Vagina (tissue), 2 donors: ENCODE data around the gene MPPED2. TPM values are rescaled to one million over a fixed set of nuclear protein-coding genes. Genes with fewer than 3 reads are reported as not detected.

Experiments used
- DNase-seq, 2 donors: peaks; one replicate each; pipeline ENCODE4 v3.0.0-alpha.2; 2017; ENCODE audit errors: extremely low spot score in 2 of 2
- H3K27ac ChIP-seq: fragments of 200-600 bp; sonication (generic); one replicate; pipeline ENCODE4 v1.5.1; 2019
- H3K27me3 ChIP-seq: fragments of 200-600 bp; sonication (generic); one replicate; pipeline ENCODE4 v1.5.1; 2019
- H3K36me3 ChIP-seq, 2 donors: fragments of 200-600 bp; sonication (generic); one replicate each; pipeline ENCODE4 v1.5.1; 2017 to 2019
- H3K4me1 ChIP-seq: fragments of 200-600 bp; sonication (generic); one replicate; pipeline ENCODE4 v1.5.1; 2019
- H3K4me3 ChIP-seq, 2 donors: fragments of 200-600 bp; sonication (generic); 1 replicate in 1 of 2; 2 replicates in 1 of 2; pipeline ENCODE4 v1.5.1; 2016 to 2019
- H3K9me3 ChIP-seq: fragments of 200-600 bp; sonication (generic); one replicate; pipeline ENCODE4 v1.5.1; 2019
- POLR2A ChIP-seq, 2 donors: fragments of 450-650 bp; IDR thresholded peaks; one replicate each; pipeline ENCODE4 v1.6.1; 2017; ENCODE audit warnings: antibody characterized with exemption in 2 of 2, mild to moderate bottlenecking in 2 of 2, moderate library complexity in 2 of 2
- POLR2AphosphoS5 ChIP-seq, 2 donors: sonication (generic); formaldehyde crosslinking; IDR thresholded peaks; one replicate each; pipeline ENCODE4 v1.9.0; 2017; ENCODE audit warnings: antibody characterized with exemption in 2 of 2, mild to moderate bottlenecking in 2 of 2, low read depth in 1 of 2; ENCODE audit not compliant: insufficient read depth in 1 of 2
- intact Hi-C: fragments of 100-400 bp; cut with DNase I; formaldehyde crosslinking; loops from one replicate; pipeline ENCODE4 v1.15.1; 2023
- total RNA-seq: library from RNA; depleted of rRNA; stranded (reverse); fragments of >200 nt; gene quantifications from one replicate; pipeline ENCODE4 v1.2.3, GENCODE V29; 2016
- TF ChIP-seq, protein P1 (sequence below), 3 experiments: fragments of 450-650 bp in 2 of 3; fragments of 200-600 bp in 1 of 3; sonication (generic) in 1 of 3; IDR thresholded peaks; one replicate each; pipeline ENCODE4 v1.5.1; 2017 to 2019; ENCODE audit warnings: antibody characterized with exemption in 3 of 3, mild to moderate bottlenecking in 2 of 3, moderate library complexity in 2 of 3

The MPPED2 gene
- total RNA-seq, 1 donor from 2014 or later: 4.4 TPM

DNA sequence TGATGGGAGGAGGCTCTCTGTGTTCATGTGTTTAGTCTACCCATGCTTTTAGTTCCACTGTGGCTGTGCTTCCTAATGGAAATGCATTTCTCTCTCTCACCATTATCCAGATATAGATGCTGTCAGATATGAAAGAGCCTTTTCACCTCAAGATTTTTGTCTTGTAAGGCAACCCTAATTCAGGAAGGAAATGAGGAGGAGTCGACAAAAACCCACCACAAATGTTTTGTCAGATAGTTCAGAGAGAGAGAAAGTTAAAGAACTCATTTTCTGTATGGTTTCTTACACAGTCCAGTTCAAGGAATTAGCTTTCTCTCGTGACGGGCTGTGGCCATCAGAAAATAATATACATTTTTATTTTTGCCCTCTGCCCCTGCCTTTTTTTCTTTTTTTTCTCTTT is 180.8 kb downstream of the MPPED2 start:
- H3K4me3 ChIP-seq: no peak overlapping the region
- intact Hi-C loops: no loop called here
- TF ChIP-seq POLR2A (IDR thresholded peaks at IDR 0.05) (no peak), POLR2AphosphoS5 (IDR thresholded peaks at IDR 0.05; ENCODE audit: insufficient read depth in 1 of 2, low read depth in 1 of 2) (no peak)
- TF ChIP-seq, protein P1, sequence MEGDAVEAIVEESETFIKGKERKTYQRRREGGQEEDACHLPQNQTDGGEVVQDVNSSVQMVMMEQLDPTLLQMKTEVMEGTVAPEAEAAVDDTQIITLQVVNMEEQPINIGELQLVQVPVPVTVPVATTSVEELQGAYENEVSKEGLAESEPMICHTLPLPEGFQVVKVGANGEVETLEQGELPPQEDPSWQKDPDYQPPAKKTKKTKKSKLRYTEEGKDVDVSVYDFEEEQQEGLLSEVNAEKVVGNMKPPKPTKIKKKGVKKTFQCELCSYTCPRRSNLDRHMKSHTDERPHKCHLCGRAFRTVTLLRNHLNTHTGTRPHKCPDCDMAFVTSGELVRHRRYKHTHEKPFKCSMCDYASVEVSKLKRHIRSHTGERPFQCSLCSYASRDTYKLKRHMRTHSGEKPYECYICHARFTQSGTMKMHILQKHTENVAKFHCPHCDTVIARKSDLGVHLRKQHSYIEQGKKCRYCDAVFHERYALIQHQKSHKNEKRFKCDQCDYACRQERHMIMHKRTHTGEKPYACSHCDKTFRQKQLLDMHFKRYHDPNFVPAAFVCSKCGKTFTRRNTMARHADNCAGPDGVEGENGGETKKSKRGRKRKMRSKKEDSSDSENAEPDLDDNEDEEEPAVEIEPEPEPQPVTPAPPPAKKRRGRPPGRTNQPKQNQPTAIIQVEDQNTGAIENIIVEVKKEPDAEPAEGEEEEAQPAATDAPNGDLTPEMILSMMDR (IDR thresholded peaks at IDR 0.05): no peak
- no peaks in the 10 kb centered on the region for H3K9me3 ChIP-seq
- DNase-seq: no peak
- H3K27ac ChIP-seq: no peak overlapping the region
- no peaks in the 10 kb centered on the region for H3K27me3 ChIP-seq
- no peaks in the 10 kb centered on the region for H3K4me1 ChIP-seq
- no peaks in the 10 kb centered on the region for H3K36me3 ChIP-seq

DNA sequence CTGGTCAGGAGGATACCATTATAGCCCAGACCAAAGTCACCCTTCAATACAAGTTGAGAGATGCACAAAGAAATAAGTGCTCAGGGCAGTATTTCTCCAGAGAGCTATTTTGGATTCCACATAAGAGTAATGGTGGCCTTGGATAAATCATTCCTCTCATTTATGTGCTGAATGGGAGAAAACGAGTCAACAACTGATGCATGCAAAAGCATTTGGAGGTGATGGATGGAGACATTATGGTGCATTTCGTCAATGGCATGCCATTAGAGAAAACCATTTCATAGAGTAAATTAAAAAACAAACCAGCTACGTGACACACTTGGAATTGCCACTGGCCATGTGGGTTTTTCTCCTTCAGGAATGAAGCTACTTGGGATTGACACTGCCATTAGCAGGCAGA is 182.0 kb downstream of the MPPED2 start:
- DNase-seq: no peak
- no peak overlapping the region for H3K4me3 ChIP-seq
- TF ChIP-seq POLR2A (IDR thresholded peaks at IDR 0.05) (no peak), POLR2AphosphoS5 (IDR thresholded peaks at IDR 0.05; ENCODE audit: insufficient read depth in 1 of 2, low read depth in 1 of 2) (no peak)
- TF ChIP-seq, protein P1 (IDR thresholded peaks at IDR 0.05): no peak
- no peaks in the 10 kb centered on the region for H3K27me3 ChIP-seq
- no peak overlapping the region for H3K27ac ChIP-seq
- intact Hi-C loops: no loop called here
- H3K9me3 ChIP-seq: no peaks in the 10 kb centered on the region
- no peaks in the 10 kb centered on the region for H3K4me1 ChIP-seq
- no peaks in the 10 kb centered on the region for H3K36me3 ChIP-seq

DNA sequence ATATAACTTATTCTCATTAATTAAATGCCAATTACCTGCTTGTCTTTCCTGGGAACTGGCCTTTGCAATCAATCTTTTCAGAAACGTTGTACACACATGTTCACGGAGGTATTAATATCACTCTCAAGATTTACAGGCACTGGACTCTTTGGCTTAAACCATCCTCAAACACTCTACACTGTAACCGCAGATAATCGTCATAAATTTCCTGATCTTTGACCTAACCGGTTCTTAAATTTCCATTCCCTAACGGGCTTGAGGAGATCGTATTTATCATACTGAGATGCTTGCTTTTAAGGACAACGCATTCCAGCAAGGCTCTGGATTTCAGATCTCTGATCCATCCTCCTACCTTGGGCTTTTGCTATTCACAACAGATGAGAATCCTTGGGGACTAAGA is 190.4 kb downstream of the MPPED2 start:
- no peaks in the 10 kb centered on the region for H3K9me3 ChIP-seq

DNA sequence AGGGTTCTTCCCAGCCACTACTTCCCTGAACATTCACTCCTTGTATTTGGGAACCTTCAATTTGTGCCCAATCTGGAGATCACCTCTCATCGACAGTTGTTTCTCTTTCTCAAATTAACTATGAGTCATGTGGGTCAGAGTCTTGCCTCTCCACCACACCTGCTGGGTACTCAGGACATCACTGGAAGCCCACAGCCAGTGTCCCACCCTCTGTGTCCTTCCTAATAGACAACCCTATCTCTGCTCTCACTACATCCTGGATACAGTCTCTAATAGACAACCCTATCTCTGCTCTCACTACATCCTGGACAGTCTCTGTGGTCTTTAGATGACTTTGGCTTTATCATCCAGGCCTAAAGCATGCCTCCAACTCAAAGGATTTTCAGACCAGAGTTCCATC is 193.1 kb downstream of the MPPED2 start:
- no peak for DNase-seq
- intact Hi-C loops: no loop called here
- H3K4me3 ChIP-seq: no peak overlapping the region
- no peaks in the 10 kb centered on the region for H3K27me3 ChIP-seq
- no peak for TF ChIP-seq POLR2AphosphoS5 (IDR thresholded peaks at IDR 0.05; ENCODE audit: insufficient read depth in 1 of 2, low read depth in 1 of 2)
- no peak for TF ChIP-seq POLR2A (IDR thresholded peaks at IDR 0.05)
- TF ChIP-seq, protein P1 (IDR thresholded peaks at IDR 0.05): no peak
- H3K4me1 ChIP-seq: peaks cover 8% of the 10 kb centered on the region
- no peaks in the 10 kb centered on the region for H3K36me3 ChIP-seq
- H3K27ac ChIP-seq: no peak overlapping the region
- no peaks in the 10 kb centered on the region for H3K9me3 ChIP-seq

More for the DNA sequence above, 190.4 kb downstream of the MPPED2 start:
- Histone ChIP-seq H3K27me3 (no peaks in the 10 kb centered on the region), H3K4me3 (no peak overlapping the region), H3K36me3 (no peaks in the 10 kb centered on the region), H3K27ac (no peak overlapping the region), H3K4me1 (peaks cover 8% of the 10 kb centered on the region)
- intact Hi-C loops: no loop called here
- TF ChIP-seq POLR2AphosphoS5 (IDR thresholded peaks at IDR 0.05; ENCODE audit: insufficient read depth in 1 of 2, low read depth in 1 of 2) (no peak), POLR2A (IDR thresholded peaks at IDR 0.05) (no peak)
- TF ChIP-seq, protein P1 (IDR thresholded peaks at IDR 0.05): no peak
- no peak for DNase-seq

DNA sequence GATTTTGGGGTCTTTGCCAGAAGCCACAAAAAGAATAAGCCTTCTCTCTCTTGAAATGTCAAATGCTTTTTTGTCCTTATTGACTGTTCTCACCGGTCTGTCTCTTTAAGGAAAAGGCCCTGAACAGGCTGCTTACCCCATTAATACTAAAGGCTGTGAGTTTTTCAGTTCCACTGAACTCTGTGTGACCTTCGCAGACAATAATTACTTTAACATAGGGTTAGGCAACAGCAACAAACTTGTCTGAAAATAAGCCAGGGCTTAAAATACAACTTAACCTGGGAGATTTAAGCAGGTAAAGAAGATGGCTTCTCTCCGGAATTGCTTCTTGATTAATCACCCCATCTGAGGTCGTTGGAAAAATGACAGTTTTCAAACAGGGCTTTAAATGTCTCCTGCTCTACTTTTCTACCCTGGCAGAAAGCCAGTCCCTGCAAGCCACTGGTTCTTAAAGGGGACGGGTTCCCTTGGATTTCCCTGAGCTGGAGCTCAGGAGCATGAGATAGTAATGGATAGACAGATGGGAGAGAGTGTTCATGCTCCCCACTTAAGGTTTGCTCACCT is 193.8 kb downstream of the MPPED2 start:
- no peak overlapping the region for H3K4me3 ChIP-seq
- peaks cover 8% of the 10 kb centered on the region for H3K4me1 ChIP-seq
- TF ChIP-seq POLR2AphosphoS5 (IDR thresholded peaks at IDR 0.05; ENCODE audit: insufficient read depth in 1 of 2, low read depth in 1 of 2): no peak
- no peak for TF ChIP-seq POLR2A (IDR thresholded peaks at IDR 0.05)
- TF ChIP-seq, protein P1 (IDR thresholded peaks at IDR 0.05): no peak
- H3K36me3 ChIP-seq: no peaks in the 10 kb centered on the region
- H3K27ac ChIP-seq: no peak overlapping the region
- no peaks in the 10 kb centered on the region for H3K27me3 ChIP-seq
- intact Hi-C loops: no loop called here
- no peaks in the 10 kb centered on the region for H3K9me3 ChIP-seq
- no peak for DNase-seq
